Measurements from ENCODE around the gene HIBCH.
A peak's percentile ranks its signal among the peaks of the same experiment; 100 is the strongest.

Gene HIBCH

GRCh38 chr2:190334479-190335224, 15.0 kb upstream of the HIBCH start:
- Histone ChIP-seq H2AFZ (no peak overlapping the region), H3K4me3 (ENCODE audit: low read depth, low read length) (no peak overlapping the region), H3K4me1 (no peaks in the 10 kb centered on the region), H3K4me2 (ENCODE audit: low read length) (no peak overlapping the region), H3K9ac (no peak overlapping the region), H3K27me3 (ENCODE audit: control insufficient read depth, insufficient read depth, low read length) (no peaks in the 10 kb centered on the region), H3K79me2 (no peaks in the 10 kb centered on the region), H3K9me3 (ENCODE audit: control insufficient read depth, low read length) (no peaks in the 10 kb centered on the region), H3K36me3 (ENCODE audit: control insufficient read depth, insufficient read depth, low read length) (no peaks in the 10 kb centered on the region), H3K27ac (peak overlapping the region; percentile 21)
- no peak for TF ChIP-seq CTCF (IDR thresholded peaks at IDR 0.05)

DNA sequence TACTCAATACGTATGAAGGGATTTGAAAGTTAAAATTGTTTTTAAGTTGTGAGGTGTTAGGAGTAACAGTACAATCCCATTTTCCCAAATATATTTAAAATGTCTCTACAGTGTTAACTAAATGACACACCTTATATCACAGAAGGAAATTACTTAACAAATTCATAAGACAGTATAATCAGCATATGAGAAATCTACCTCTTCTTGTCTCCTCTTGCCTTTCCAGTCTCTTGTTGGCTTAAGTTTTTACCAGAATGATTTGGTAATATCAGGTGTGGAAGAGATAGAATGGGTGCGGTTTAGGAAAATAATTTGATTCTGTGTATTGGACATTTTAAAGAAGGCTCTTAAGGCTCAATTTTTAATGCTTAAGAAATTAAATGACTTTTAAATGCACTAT, 14.3 kb upstream of the HIBCH start:
- Histone ChIP-seq H3K4me2 (ENCODE audit: low read length) (no peak overlapping the region), H3K79me2 (no peaks in the 10 kb centered on the region), H3K9ac (no peak overlapping the region), H3K4me3 (ENCODE audit: low read depth, low read length) (no peak overlapping the region), H3K4me1 (no peaks in the 10 kb centered on the region), H3K36me3 (ENCODE audit: control insufficient read depth, insufficient read depth, low read length) (no peaks in the 10 kb centered on the region), H3K27me3 (ENCODE audit: control insufficient read depth, insufficient read depth, low read length) (no peaks in the 10 kb centered on the region), H3K9me3 (ENCODE audit: control insufficient read depth, low read length) (no peaks in the 10 kb centered on the region), H2AFZ (no peak overlapping the region), H3K27ac (peak overlapping the region; percentile 18)
- no peak for TF ChIP-seq CTCF (IDR thresholded peaks at IDR 0.05)

- H3K9ac ChIP-seq: no peak overlapping the region
- H3K27me3 ChIP-seq (ENCODE audit: control insufficient read depth, insufficient read depth, low read length): no peaks in the 10 kb centered on the region
- H3K4me2 ChIP-seq (ENCODE audit: low read length): no peak overlapping the region
- no peaks in the 10 kb centered on the region for H3K9me3 ChIP-seq (ENCODE audit: control insufficient read depth, low read length)
- no peak overlapping the region for H3K27ac ChIP-seq
- no peak overlapping the region for H2AFZ ChIP-seq
- H3K79me2 ChIP-seq: no peaks in the 10 kb centered on the region
- no peaks in the 10 kb centered on the region for H3K36me3 ChIP-seq (ENCODE audit: control insufficient read depth, insufficient read depth, low read length)
- no peaks in the 10 kb centered on the region for H3K4me1 ChIP-seq
- no peak for TF ChIP-seq CTCF (IDR thresholded peaks at IDR 0.05)
- no peak overlapping the region for H3K4me3 ChIP-seq (ENCODE audit: low read depth, low read length)
Measured at GRCh38 chr2:190333395-190333794, 13.8 kb upstream of the HIBCH start.

- no peaks in the 10 kb centered on the region for H3K4me1 ChIP-seq
- H2AFZ ChIP-seq: no peak overlapping the region
- TF ChIP-seq CTCF (IDR thresholded peaks at IDR 0.05): peak; percentile 30
- H3K9ac ChIP-seq: no peak overlapping the region
- H3K4me3 ChIP-seq (ENCODE audit: low read depth, low read length): no peak overlapping the region
- H3K4me2 ChIP-seq (ENCODE audit: low read length): no peak overlapping the region
- no peaks in the 10 kb centered on the region for H3K27me3 ChIP-seq (ENCODE audit: control insufficient read depth, insufficient read depth, low read length)
- no peak overlapping the region for H3K27ac ChIP-seq
- no peaks in the 10 kb centered on the region for H3K79me2 ChIP-seq
- no peaks in the 10 kb centered on the region for H3K9me3 ChIP-seq (ENCODE audit: control insufficient read depth, low read length)
- no peaks in the 10 kb centered on the region for H3K36me3 ChIP-seq (ENCODE audit: control insufficient read depth, insufficient read depth, low read length)
Measured at GRCh38 chr2:190328573-190329147, 9.0 kb upstream of the HIBCH start.

Measured in parathyroid adenoma (tissue), 2 donors.